K562 (cell line): Measurements from ENCODE around the gene MC1R. TPM values are rescaled to one million over a fixed set of nuclear protein-coding genes. Genes with fewer than 3 reads are reported as not detected.

Source experiments
- ATAC-seq: fragments of 200-7000 bp; cut with Tn5 transposase; 3 replicates; pipeline ENCODE4 v1.9.1; 2020; ENCODE audit warnings: moderate library complexity
- BruUV-seq: library from RNA; stranded (reverse); fragments of 400-500 nt; replicated peaks from 2 replicates; lab custom pipeline; 2021; lab: Mats Ljungman, UMichigan
- CTCF ChIA-PET: fragments of 300-600 bp; formaldehyde crosslinking; extraction: SDS; loops from one replicate; lab custom pipeline; 2021; ENCODE audit warnings: low intra/inter-chr PET ratio; lab: Yijun Ruan, JAX
- POLR2A ChIA-PET: fragments of 300-600, 350-650 bp; sonication (Branson Sonifier 250); formaldehyde crosslinking; extraction: SDS; loops from one replicate; lab custom pipeline; 2021; ENCODE audit warnings: antibody characterized with exemption, inconsistent platforms; lab: Yijun Ruan, JAX
- DNase-seq, 4 experiments: peaks; one replicate each; pipeline versions ENCODE4 v3.0.0 to v3.0.0-alpha.2; 2011 to 2018; ENCODE audit warnings: low spot score in 3 of 4, mixed read lengths in 3 of 4; ENCODE audit errors: extremely low read depth in 1 of 4
- FAIRE-seq: peaks from 2 replicates; lab custom pipeline; 2011; peaks lifted over from hg19 to GRCh38; lab: Jason Lieb, UNC
- H2AFZ ChIP-seq: 2 replicates; pipeline ENCODE4 v1.6.0; 2011; ENCODE audit warnings: low read depth, low read length, control low read depth, inconsistent platforms
- H3K27ac ChIP-seq: fragments of 200-600 bp; 3 replicates; pipeline ENCODE4 v1.8.0; 2011; ENCODE audit warnings: low read depth, mild to moderate bottlenecking, control low read depth, inconsistent platforms, low read length, moderate library complexity, mixed read lengths; ENCODE audit errors: extremely low read depth
- H3K27me3 ChIP-seq, 2 experiments: fragments of 300-600 bp in 1 of 2; 2 replicates in 1 of 2; 3 replicates in 1 of 2; pipeline versions ENCODE4 v1.6.0 to v1.8.0; 2011; ENCODE audit warnings: inconsistent platforms in 2 of 2, low read length in 2 of 2, mild to moderate bottlenecking in 1 of 2, mixed read lengths in 1 of 2, moderate library complexity in 1 of 2; ENCODE audit not compliant: control insufficient read depth in 2 of 2, insufficient read depth in 2 of 2
- H3K36me3 ChIP-seq: fragments of 300-600 bp; 3 replicates; pipeline ENCODE4 v1.8.0; 2011; ENCODE audit warnings: mild to moderate bottlenecking, low read length, inconsistent platforms; ENCODE audit not compliant: control insufficient read depth, insufficient read depth
- H3K4me1 ChIP-seq, 2 experiments: fragments of 200-600 bp in 1 of 2; replicated peaks in 1 of 2; 2 replicates in 1 of 2; 3 replicates in 1 of 2; pipeline versions ENCODE4 v1.5.1 to v1.8.0; 2011; ENCODE audit warnings: inconsistent platforms in 2 of 2, low read length in 2 of 2, mild to moderate bottlenecking in 1 of 2, mixed read lengths in 1 of 2, moderate library complexity in 1 of 2; ENCODE audit not compliant: control insufficient read depth in 2 of 2, insufficient read depth in 2 of 2
- H3K4me2 ChIP-seq: 2 replicates; pipeline ENCODE4 v1.6.1; 2011; ENCODE audit warnings: low read length, control low read depth, inconsistent platforms, mixed read lengths; ENCODE audit not compliant: insufficient read depth
- H3K4me3 ChIP-seq: fragments of 200-600 bp; sonication (generic), shearing (Covaris generic); 2 replicates; pipeline ENCODE4 v1.5.1; 2016; ENCODE audit warnings: control low read depth, inconsistent platforms
- H3K79me2 ChIP-seq: fragments of 200-600 bp; 3 replicates; pipeline ENCODE4 v1.8.0; 2011; ENCODE audit warnings: low read length, inconsistent platforms; ENCODE audit not compliant: control insufficient read depth, insufficient read depth
- H3K9ac ChIP-seq, 2 experiments: 2 replicates each; pipeline versions ENCODE4 v1.6.0 to v1.6.1; 2011; ENCODE audit warnings: low read depth in 2 of 2, low read length in 2 of 2, control low read depth in 1 of 2, inconsistent platforms in 1 of 2, mild to moderate bottlenecking in 1 of 2, mixed read lengths in 1 of 2; ENCODE audit not compliant: insufficient read depth in 1 of 2
- H3K9me1 ChIP-seq: one replicate; pipeline ENCODE4 v1.6.0; 2011; ENCODE audit warnings: inconsistent platforms, mild to moderate bottlenecking, low read length, moderate library complexity; ENCODE audit not compliant: control insufficient read depth, insufficient read depth
- H3K9me3 ChIP-seq: replicated peaks from 2 replicates; pipeline ENCODE4 v1.5.1; 2011; ENCODE audit warnings: low read depth, low read length, inconsistent platforms; ENCODE audit not compliant: control insufficient read depth, insufficient read depth
- H4K20me1 ChIP-seq: replicated peaks from 2 replicates; pipeline ENCODE4 v1.6.1; 2011; ENCODE audit warnings: low read length, inconsistent platforms, mixed read lengths; ENCODE audit not compliant: control insufficient read depth, insufficient read depth
- C11orf30 ChIP-seq: fragments of 450-650 bp; IDR thresholded peaks from 2 replicates; pipeline ENCODE4 v1.6.1; 2016; ENCODE audit warnings: low read depth, mild to moderate bottlenecking
- ZKSCAN3 ChIP-seq: fragments of 250-450 bp; sonication (Bioruptor Pico); IDR thresholded peaks from 2 replicates; pipeline ENCODE4 v1.4.0; 2020
- ZNF277 ChIP-seq: fragments of 250-450 bp; sonication (Bioruptor Pico); IDR thresholded peaks from 2 replicates; pipeline ENCODE4 v1.8.0; 2022; ENCODE audit warnings: inconsistent platforms, mild to moderate bottlenecking, moderate library complexity, borderline replicate concordance
- WGBS: fragments of 100-300 bp; shearing (Covaris generic); methylation state at CpG from one replicate; pipeline ENCODE4 v1.1.6; 2016; ENCODE audit warnings: low coverage, mixed read lengths; ENCODE audit not compliant: insufficient coverage; ENCODE audit errors: missing lambda C conversion rate; 5-methylcytosine and 5-hydroxymethylcytosine counted together
- in situ Hi-C: fragments of 300-500 bp; cut with MboI; formaldehyde crosslinking; loops from 4 replicates; pipeline ENCODE4 v1.15.0; 2018; ENCODE audit warnings: inconsistent platforms, mixed read lengths
- intact Hi-C: fragments of 100-400 bp; cut with micrococcal nuclease; formaldehyde crosslinking; loops from 2 replicates; pipeline ENCODE4 v1.14.2; 2022
- polyA plus RNA-seq, 8 experiments: library from polyadenylated mRNA; depleted of rRNA in 4 of 8; stranded (reverse) in 5 of 8; unstranded in 3 of 8; fragments of >200 nt; fragmentation: Nextera tagmentation in 2 of 8; fragmentation: Illumina TruSeq in 1 of 8; extraction: Ambion mirVana in 2 of 8; extraction: Trizol in 1 of 8; gene quantifications; 2 replicates each; pipeline versions ENCODE4 v1.2.1 to v1.2.3, GENCODE V29; 2011 to 2014; ENCODE audit warnings: inconsistent platforms in 1 of 8, missing spikeins in 1 of 8
- total RNA-seq, 7 experiments: library from RNA; depleted of rRNA in 6 of 7; stranded (reverse); fragments of >200 nt in 6 of 7; fragmentation: Illumina TruSeq in 2 of 7; extraction: Trizol in 2 of 7; gene quantifications; 2 replicates each; pipeline versions ENCODE4 v1.2.1 to v1.2.3, GENCODE V29; 2011 to 2021; ENCODE audit warnings: low replicate concordance in 1 of 7

The MC1R gene
- total and polyA plus RNA-seq, 9 of the 15 experiments (the other 6 are each of a cell fraction or from before 2014, with no cell fraction given): 0.14 to 5.3 (median 2.5) TPM; not detected in 1

DNA sequence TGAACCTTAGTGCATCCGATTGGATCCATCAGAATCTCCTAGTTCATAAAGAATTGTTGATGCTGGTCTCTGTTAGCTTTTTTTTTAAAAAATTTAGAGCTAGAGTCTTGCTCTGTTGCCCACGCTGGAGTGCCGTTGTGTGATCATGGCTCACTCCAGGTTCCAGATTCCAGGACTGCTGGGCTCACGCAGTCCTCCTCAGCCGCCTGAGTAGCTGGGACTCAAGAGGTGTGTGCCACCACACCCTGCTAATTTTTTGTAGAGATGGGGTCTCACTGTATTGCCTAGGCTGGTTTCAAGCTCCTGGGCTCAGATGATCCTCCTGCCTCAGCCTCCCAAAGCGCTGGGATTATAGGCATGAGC lies 37.3 kb upstream of the MC1R start:
- 96% methylated on average over 6 of the region's 6 CpGs for WGBS
- TF ChIP-seq ZKSCAN3 (no peak), C11orf30 (no peak), ZNF277 (CRISPR knock-in tag) (no peak)
- Histone ChIP-seq H3K9ac (no peak overlapping the region), H3K4me3 (no peak overlapping the region), H3K9me3 (no peaks in the 10 kb centered on the region; the same call in 1 of the 2 replicates), H3K9me1 (peaks cover 5% of the 10 kb centered on the region), H3K27ac (no peak overlapping the region), H3K4me1 (0 out of 5 replicates have a peak, but pooled peaks cover 0 to 3% of the 10 kb centered on the region in 2 experiments), H3K4me2 (no peak overlapping the region), H3K36me3 (peaks cover 87% of the 10 kb centered on the region), H2AFZ (no peak overlapping the region), H4K20me1 (0 out of 2 replicates have a peak, but pooled peaks cover 4% of the 10 kb centered on the region), H3K79me2 (peaks cover 61% of the 10 kb centered on the region), H3K27me3 (no peaks in the 10 kb centered on the region)
- intact Hi-C loops: no loop called here
- DNase-seq: no peak
- FAIRE-seq: no peak
- in situ Hi-C loops: no loop called here
- CTCF ChIA-PET: no interaction called here
- ATAC-seq: no peak
- POLR2A ChIA-PET: interaction anchor here (2.0 kb wide), 1 partner anchor 9 kb away, joined by 8 read pairs; no protein-coding TSS in a partner anchor
- BruUV-seq: no TSS peak
